ENCODE data around the gene BST2. TPM values are rescaled to one million over a fixed set of nuclear protein-coding genes. Genes with fewer than 3 reads are reported as not detected.

Gene BST2
- polyA plus RNA-seq, 1 of the 3 experiments (the other 2 are of a cell fraction): 5.7 TPM

- no peak for TF ChIP-seq TEAD4 (IDR thresholded peaks at IDR 0.05; ENCODE audit: borderline replicate concordance, insufficient read depth)
These were observed 45.3 kb downstream of the BST2 start (continued) for GRCh38 chr19:17359905-17360800.

- POLR2A ChIA-PET: no interaction called here
- H3K9me3 ChIP-seq: no peaks in the 10 kb centered on the region
- CTCF ChIA-PET: interaction anchor here (1.0 to 3.7 kb wide), 5 partner anchors 9 to 31 kb away, joined by 4 to 20 read pairs (median 4); no protein-coding TSS in a partner anchor
These were observed 47.0 kb downstream of the BST2 start for GRCh38 chr19:17358395-17358794.

More at GRCh38 chr19:17358395-17358794, 47.0 kb downstream of the BST2 start:
- TF ChIP-seq RXRA (IDR thresholded peaks at IDR 0.05; ENCODE audit: borderline replicate concordance, low read depth): no peak
- TF ChIP-seq PBX3 (IDR thresholded peaks at IDR 0.05): no peak
- no peak for TF ChIP-seq TEAD4 (IDR thresholded peaks at IDR 0.05; ENCODE audit: borderline replicate concordance, insufficient read depth)
- no peak for TF ChIP-seq NFIC (IDR thresholded peaks at IDR 0.05; ENCODE audit: borderline replicate concordance)
- no peak for TF ChIP-seq MAX (IDR thresholded peaks at IDR 0.05; ENCODE audit: low read depth)
- no peak for TF ChIP-seq MEF2A (IDR thresholded peaks at IDR 0.05; ENCODE audit: borderline replicate concordance, low read depth)
- TF ChIP-seq RCOR1 (IDR thresholded peaks at IDR 0.05; ENCODE audit: low read length): no peak
- no peak for TF ChIP-seq CTCF (IDR thresholded peaks at IDR 0.05)
- no peak for TF ChIP-seq RFX5 (IDR thresholded peaks at IDR 0.05; ENCODE audit: low read length)
- no peak for TF ChIP-seq GABPA (IDR thresholded peaks at IDR 0.05; ENCODE audit: low read depth)
- no peak for TF ChIP-seq CHD2 (IDR thresholded peaks at IDR 0.05; ENCODE audit: low read length, partially characterized antibody)
- no peak for TF ChIP-seq EP300 (IDR thresholded peaks at IDR 0.05; ENCODE audit: borderline replicate concordance in 1 of 2, low read depth in 1 of 2, low read length in 1 of 2)
- no peak for TF ChIP-seq USF1 (IDR thresholded peaks at IDR 0.05; ENCODE audit: borderline replicate concordance, low read depth)
- TF ChIP-seq ELF1 (IDR thresholded peaks at IDR 0.05): no peak
- TF ChIP-seq SMC3 (IDR thresholded peaks at IDR 0.05; ENCODE audit: low read depth, low read length): no peak
- no peaks in the 10 kb centered on the region for H3K79me2 ChIP-seq (ENCODE audit: insufficient read depth)
- H3K4me2 ChIP-seq: no peak overlapping the region
- H2AFZ ChIP-seq (ENCODE audit: low read depth): no peak overlapping the region
- DNase-seq: no peak
- H3K9ac ChIP-seq: no peak overlapping the region
- H4K20me1 ChIP-seq (ENCODE audit: insufficient read depth): no peaks in the 10 kb centered on the region
- no peaks in the 10 kb centered on the region for H3K4me1 ChIP-seq (ENCODE audit: control insufficient read depth in 1 of 2, insufficient read depth in 2 of 2, low read depth in 1 of 2, low read length in 1 of 2)
- no peaks in the 10 kb centered on the region for H3K36me3 ChIP-seq (replicated peaks in 1 of 2; ENCODE audit: control insufficient read depth in 1 of 2, insufficient read depth in 2 of 2, low read length in 1 of 2)
- no peak overlapping the region for H3K4me3 ChIP-seq (ENCODE audit: low read depth in 2 of 2, low read length in 1 of 2)
- H3K9me2 ChIP-seq: no peaks in the 10 kb centered on the region
- no peak overlapping the region for H3K27ac ChIP-seq (ENCODE audit: low read depth in 2 of 2, low read length in 1 of 2)
- no peaks in the 10 kb centered on the region for H3F3A ChIP-seq (replicated peaks; ENCODE audit: insufficient read depth)
- WGBS (ENCODE audit: low lambda C conversion rate): 64% methylated on average over 3 of the region's 7 CpGs
- no peaks in the 10 kb centered on the region for H3K27me3 ChIP-seq (ENCODE audit: insufficient read depth)
